ENCODE results near the gene SLC12A9.

The SLC12A9 gene

GRCh38 chr7:100863406-100863950 lies 11.0 kb downstream of the SLC12A9 start:
- no peak for DNase-seq

GRCh38 chr7:100864263-100864845 lies 11.8 kb downstream of the SLC12A9 start:
- DNase-seq = no peak

DNA sequence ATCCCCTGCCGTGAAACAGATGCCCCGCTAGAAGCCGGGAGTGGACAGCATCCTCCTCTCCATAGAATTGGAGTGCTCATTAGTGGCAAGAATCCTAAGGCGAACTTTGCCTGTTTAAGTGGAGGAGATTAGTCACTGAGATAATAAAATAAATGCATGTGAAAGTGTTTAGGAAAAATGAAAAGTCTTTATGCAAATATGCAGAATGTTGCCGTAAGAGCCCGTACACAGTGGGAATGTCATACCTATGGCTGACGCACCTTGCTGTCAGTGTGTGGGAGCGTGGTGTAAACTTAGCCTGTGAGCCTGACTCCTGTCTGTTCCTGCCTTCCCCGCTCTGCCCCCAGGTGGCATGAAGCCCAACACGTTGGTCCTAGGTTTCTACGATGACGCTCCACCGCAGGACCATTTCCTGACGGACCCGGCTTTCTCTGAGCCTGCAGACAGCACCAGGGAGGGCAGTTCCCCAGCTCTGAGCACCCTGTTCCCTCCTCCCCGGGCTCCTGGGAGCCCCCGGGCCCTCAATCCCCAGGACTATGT lies 12.9 kb downstream of the SLC12A9 start:
- no peak for DNase-seq

GRCh38 chr7:100865938-100866728 lies 13.6 kb downstream of the SLC12A9 start:
- no peak for DNase-seq

- DNase-seq = no peak
Measured at GRCh38 chr7:100866729-100867039, 14.2 kb downstream of the SLC12A9 start.

DNA sequence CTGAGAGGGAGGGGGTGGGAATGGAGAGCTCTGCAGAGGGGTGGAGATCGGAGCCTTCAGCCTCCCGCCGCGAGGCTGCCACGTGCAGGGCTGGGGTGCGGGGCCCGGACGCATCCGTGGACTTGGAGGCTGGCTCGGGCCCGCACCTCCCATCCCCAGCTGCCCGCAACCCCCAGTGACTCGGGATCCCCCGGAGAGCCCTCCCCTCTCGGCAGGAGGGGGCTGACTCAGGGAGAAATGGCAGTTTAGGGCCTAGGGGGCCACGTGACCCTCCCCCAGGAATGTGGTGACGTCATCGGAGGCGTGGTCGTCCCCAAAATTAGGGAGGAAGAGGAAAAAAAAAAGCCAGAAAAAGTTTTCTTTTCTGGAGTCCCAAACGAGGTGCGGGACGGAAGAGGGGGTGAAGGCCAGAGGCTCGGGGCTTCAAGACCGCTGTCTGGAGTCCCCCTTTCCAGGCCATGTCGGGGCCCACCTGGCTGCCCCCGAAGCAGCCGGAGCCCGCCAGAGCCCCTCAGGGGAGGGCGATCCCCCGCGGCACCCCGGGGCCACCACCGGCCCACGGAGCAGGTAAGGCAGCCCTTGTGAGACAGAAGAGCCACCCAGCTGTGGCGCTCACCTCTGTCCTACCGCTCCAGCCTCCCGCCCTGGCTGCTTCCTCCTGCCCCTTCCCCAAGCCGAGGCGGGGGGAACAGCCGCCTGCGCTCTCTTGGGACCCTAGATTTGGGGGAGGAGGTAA lies 14.7 kb downstream of the SLC12A9 start, which contains the start of gene TRIP6:
Gene TRIP6 (plus strand): TSS at position 348 of the 736 bp plus-strand sequence. CDS start 111 bp downstream, at position 459.
- DNase-seq = peak; percentile 51

DNA sequence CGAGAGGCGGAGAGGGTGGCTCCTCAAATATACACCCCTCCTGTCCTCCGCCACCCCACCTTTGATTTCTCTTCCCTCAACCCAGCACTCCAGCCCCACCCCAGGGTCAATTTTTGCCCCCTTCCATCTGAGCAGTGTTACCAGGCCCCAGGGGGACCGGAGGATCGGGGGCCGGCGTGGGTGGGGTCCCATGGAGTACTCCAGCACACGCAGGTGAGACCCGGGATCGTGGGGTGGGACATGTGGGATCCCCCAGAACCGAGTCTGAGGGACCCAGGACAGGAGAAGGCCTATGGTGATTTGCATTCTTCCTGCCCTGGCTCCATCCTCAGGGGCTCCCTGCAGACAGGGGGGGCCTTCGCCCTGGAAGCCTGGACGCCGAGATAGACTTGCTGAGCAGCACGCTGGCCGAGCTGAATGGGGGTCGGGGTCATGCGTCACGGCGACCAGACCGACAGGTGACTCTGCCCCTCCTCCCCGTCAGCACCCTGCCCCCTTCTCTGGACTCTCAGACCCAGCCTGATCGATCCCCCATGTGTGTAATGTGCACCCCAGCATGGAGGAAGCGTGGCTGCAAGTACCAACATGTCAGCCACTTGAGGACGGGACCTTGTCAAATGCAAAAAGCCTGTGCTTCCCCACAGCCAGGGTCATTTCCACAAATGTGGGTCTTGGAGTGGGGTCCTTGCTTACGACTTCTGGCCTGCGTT lies 15.4 kb downstream of the SLC12A9 start:
- DNase-seq = peak; percentile 58

GRCh38 chr7:100873599-100874299 lies 21.2 kb downstream of the SLC12A9 start:
- no peak for DNase-seq

GRCh38 chr7:100874300-100874576 lies 21.7 kb downstream of the SLC12A9 start:
- no peak for DNase-seq

- DNase-seq = peak; percentile 97
Measured at GRCh38 chr7:100874577-100875355, 22.3 kb downstream of the SLC12A9 start, which contains the start of gene SRRT. Gene SRRT (plus strand): TSS chr7:100875103. CDS start chr7:100875591, 488 bp downstream.

DNA sequence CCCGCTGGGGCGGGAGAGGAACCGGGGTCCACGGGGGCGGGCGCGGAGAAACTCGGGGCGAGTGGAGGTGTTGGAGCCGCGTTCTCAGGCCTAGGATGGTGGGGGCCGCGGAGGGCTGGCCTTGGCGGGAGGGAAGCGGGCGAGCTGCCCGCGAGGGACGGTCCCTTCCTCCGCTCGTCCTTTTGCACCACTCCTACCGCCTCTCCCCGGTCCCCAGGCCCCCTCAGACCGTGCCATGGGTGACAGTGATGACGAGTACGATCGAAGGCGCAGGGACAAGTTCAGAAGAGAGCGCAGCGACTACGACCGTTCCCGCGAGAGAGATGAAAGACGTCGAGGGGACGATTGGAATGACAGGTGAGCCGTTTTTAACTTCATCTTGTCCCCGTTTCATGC lies 22.8 kb downstream of the SLC12A9 start:
- DNase-seq = no peak

DNA sequence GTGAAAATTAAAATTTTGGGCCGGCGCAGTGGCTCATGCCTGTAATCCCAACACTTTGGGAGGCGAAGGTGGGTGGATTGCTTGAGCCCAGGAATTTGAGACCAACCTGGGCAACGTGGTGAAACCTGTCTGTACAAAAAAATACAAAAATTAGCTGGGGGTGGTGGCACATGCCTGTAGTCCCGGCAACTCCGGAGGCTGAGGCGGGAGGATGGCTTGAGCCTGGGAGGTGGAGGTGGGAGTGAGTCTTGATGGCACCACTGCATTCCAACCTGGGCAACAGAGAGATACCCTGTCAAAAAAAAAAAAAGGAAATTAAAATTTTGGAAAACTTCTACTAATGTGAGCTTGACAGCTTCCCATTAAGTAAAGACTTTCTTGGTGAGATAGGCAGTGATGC lies 25.5 kb downstream of the SLC12A9 start:
- DNase-seq = no peak

- no peak for DNase-seq
Measured at GRCh38 chr7:100878685-100879084, 26.2 kb downstream of the SLC12A9 start.

GRCh38 chr7:100879685-100880261 lies 27.3 kb downstream of the SLC12A9 start:
- DNase-seq = no peak

- DNase-seq = no peak
Measured at GRCh38 chr7:100880645-100881044, 28.1 kb downstream of the SLC12A9 start.

- no peak for DNase-seq
Measured at GRCh38 chr7:100881136-100881535, 28.6 kb downstream of the SLC12A9 start.

DNA sequence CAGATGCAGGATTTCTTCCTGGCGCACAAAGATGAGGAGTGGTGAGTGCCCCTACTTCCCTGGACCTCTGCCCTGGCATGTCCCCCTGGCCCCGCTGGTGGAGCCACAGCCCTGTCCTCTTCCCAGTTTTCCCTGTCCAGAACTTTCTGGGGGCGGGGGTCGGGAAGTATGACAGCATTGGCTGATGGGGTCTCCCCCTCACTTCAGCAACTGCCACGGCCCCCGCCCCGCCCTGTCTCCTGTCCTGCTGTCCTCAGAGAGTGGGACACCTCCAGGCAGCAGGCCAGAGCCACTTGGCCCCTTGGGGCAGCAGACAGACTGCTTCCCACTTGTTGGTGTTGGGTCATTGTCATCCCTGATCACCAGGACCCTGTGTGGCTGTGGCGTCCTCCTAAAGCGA lies 29.7 kb downstream of the SLC12A9 start:
- DNase-seq = no peak

- DNase-seq = no peak
Measured at GRCh38 chr7:100882785-100883526, 30.4 kb downstream of the SLC12A9 start.

DNA sequence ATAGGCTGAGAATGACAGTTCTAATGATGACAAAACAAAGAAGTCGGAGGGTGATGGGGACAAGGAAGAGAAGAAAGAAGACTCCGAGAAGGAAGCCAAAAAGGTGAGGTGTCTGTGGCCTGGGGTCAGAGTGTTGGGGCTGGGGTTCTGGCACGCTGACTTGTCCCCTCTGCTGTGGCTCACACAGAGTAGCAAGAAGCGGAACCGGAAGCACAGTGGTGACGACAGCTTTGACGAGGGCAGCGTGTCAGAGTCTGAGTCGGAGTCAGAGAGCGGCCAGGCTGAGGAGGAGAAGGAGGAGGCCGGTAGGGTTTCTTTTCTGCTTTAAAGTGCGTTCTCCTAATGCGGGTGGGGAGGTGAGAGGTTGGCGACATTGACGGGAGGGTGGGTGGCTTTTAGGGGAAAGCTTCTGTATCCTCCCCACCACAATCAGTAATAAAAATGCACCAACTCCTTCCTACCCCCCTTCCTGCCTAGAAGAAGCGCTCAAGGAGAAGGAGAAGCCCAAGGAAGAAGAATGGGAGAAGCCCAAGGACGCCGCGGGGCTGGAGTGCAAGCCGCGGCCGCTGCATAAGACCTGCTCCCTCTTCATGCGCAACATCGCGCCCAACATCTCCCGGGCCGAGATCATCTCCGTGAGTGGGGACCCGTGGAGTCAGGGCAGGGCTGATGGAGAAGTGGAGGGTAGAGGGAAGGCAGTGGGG lies 32.4 kb downstream of the SLC12A9 start:
- DNase-seq = no peak
